ENCODE results near the gene RANBP2.

Gene RANBP2

DNA sequence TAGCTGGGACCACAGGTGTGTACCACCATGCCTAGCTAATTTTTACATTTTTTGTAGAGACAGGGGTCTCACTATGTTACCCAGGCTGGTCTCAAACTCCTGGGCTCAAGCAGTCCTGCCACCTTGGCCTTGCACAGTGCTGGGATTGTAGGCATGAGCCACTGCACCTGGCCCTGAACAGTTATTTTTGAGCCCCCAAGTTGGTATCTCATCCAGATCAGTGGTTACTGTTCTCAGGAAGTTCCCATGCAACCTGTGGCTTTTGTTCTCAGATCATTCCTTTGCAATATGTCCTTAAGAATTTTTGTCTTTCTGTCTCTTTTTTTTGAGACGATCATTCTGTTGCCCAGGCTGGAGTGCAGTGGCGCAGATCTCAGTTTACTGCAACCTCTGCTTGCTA, 59.6 kb downstream of the RANBP2 start:
- no peak for DNase-seq (ENCODE audit: low read depth)

DNA sequence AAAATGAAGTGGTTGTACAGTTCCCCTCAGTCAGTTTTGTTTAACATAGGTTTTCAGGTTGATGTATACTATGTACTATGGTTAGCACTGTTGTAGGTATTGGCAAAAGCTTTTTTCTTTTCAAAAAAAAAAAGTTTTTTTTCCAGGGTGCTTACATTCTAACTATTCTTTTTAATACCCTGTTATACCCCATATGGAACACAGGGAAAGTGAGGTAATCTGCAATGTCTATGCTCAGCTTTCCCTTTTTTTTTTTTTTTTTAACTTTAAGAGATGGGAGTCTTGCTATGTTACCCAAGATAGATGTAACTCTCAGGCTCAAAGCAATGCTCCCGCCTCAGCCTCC, 66.7 kb downstream of the RANBP2 start:
- no peak for DNase-seq (ENCODE audit: low read depth)

DNA sequence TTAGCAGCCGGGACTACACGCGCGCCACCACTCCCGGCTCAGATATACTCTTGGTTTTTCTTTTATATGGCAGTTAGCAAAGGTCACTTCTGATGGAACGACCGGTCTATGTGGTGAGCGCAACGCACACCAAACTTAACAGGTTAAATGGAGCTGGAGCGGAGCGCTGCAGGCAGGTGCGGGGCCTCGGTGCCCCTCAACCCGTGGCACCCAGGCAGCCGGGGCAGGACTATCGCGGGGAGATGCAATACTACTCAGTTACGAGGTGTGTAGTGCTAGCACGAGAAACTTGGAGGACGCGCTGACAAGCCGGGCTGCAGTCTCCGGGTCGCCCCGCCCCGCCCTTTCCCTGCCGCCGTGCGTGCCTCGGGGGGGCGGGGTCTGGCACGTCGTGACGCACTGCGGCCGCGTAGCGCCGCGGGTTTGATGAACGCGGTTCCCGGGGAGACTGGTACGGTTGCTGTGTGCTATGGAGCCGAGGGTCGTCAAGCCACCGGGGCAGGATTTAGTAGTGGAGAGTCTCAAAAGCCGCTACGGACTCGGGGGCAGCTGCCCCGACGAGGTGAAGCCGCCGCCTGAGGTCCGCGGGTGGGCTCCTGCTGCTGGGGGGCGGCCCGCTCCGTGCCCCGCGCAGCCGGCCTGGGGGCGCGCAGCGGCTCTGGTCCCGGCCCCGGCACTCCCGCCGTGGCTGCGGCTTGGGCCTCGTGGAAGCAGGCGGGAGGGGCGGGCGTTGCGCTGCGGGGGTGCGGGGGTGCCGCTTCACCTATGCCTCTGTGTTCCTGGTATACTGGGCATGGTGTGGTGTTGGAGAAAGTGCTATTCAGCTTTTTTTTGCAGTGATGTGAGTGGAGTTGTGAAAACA, 67.3 kb downstream of the RANBP2 start, which contains the start of gene CCDC138:
TSS of gene CCDC138 (plus strand) at position 418 of the 862 bp plus-strand sequence. CDS start at position 470, 52 bp downstream.
- peak; percentile 86 for DNase-seq (ENCODE audit: low read depth)

DNA sequence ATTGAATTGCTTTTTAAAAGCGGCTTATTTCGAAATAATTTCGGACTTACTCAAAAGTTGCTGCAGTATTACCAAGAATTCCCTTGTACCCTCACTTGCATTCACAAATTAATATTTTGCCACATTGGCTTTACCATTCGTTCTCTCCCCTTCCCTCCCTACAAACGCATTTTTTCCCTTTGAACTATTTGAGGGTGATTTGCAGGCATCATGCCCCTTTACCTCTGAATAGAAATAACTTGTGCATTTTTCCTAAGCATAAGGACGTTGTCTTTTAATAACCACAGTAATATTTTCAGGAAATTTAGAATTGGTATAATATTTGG, 67.9 kb downstream of the RANBP2 start:
- no peak for DNase-seq (ENCODE audit: low read depth)

DNA sequence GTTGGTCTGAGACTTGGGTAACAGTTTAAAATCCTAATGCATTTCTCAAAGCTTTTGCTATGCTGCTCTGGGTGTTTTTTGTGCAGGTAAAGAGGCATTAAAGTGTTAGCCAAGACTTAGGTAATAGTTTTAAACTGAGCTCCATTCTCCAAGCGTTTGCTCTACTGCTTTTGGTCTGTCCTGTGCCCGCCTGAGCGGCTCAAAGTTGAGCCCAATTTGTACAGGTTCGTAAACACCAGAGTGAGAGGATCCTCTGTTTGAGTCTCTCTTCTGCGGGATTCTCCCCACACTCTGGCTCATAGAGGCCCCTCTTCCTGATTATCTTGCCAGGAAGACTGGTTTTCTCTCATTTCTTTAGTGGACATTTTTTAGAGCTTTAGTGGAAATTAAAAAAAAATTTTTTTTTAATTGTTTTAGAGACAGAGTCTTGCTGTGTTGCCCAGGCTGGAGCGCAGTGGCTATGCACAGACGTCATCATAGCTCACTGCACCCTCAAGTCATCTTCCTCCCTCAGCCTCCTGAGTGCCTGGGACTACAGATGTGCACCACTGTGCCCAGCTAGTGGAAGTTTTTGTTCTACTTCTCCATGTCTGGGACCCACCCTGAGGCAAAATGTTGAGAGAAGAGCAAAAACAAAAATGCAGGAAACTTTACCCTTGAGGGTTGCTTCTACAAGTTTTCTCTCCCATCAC, 83.9 kb downstream of the RANBP2 start:
- no peak for DNase-seq (ENCODE audit: low read depth)

DNA sequence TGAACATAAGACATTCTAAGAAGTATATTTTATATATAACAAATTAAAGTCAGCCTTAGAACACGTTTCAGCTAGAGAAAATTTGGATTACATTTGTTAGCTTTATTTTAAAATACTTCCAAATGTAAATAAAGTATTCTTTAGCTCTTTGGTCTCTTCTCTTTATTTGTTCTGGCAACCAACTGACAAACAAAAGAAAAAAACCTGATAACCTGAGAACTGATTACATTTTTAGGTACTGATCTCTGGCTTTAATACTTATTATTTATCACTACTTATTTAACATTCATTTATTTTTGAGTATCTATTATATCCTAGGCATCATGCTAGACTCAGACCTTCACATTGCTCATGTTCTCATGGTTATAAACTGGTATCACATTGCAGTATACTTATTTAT, 85.8 kb downstream of the RANBP2 start:
- DNase-seq (ENCODE audit: low read depth) = no peak

DNA sequence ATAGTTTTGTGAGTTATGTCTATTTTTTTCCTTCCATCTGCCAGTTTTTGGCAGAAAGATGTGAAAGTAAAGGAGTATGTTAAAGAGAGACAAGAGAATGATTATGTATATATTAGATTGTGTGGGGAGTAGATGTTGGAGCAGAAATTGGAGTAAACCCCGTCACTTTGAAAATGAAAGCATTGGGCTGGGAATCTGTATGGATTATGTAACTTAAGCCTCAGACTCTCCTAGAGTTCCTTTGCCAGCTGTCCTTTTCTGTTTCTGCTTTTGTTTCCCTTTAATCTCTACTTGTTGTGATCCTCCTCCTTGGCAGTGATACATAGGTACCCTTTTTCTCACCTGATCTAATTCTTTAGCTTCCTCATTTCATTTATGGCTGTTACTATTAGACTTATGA, 86.5 kb downstream of the RANBP2 start:
- no peak for DNase-seq (ENCODE audit: low read depth)

DNA sequence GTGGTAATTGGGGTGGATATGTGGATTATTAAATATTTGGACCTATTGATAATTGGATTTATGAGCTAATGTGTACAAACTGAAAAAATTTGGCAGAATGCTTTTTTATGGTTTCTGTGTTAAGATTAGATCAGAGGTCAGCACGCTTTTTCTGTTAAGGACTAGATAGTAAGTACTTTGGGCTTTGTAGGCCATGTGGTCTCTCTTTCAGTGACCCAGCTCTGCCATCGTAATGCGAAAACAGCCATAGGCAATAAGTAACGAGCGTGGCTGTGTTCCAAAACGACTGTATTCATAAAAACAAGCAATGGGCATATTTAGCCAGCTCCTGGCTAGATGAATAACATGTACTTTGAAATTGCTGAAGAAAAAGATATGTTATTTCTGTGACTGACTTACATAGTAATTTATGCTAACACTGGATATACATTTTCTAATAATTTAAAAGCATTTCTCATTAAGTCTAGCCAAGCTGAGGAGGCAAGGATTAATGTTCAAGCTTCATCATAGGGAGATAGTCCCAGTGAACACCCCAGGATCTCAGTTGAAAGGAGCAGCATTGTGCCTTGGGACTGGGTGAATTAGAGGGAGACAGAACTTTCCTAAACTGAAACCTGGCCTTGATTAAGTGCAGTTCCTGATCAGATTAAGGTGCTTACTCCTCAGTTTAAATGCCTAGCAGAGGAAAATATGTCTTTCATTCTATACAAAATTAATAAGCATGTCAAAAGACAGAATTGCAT, 87.3 kb downstream of the RANBP2 start:
- no peak for DNase-seq (ENCODE audit: low read depth)

DNA sequence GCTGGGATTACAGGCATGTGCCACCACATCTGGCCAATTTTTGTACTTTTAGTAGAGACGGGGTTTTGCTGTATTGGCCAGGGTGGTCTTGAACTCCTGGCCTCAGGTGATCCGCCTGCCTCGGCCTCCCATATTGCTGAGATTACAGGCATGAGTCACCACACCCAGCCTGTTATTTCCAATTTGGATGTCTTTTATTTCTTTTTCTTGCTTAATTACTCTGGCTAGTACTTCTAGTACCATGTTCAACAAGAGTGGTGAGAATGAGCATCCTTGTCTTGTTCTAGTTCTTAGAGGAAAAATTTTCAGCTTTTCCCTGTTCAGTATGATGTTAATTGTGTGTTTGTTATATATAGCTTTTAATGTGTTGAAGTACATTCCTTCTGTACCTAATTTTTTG, 90.7 kb downstream of the RANBP2 start:
- DNase-seq (ENCODE audit: low read depth) = no peak

DNA sequence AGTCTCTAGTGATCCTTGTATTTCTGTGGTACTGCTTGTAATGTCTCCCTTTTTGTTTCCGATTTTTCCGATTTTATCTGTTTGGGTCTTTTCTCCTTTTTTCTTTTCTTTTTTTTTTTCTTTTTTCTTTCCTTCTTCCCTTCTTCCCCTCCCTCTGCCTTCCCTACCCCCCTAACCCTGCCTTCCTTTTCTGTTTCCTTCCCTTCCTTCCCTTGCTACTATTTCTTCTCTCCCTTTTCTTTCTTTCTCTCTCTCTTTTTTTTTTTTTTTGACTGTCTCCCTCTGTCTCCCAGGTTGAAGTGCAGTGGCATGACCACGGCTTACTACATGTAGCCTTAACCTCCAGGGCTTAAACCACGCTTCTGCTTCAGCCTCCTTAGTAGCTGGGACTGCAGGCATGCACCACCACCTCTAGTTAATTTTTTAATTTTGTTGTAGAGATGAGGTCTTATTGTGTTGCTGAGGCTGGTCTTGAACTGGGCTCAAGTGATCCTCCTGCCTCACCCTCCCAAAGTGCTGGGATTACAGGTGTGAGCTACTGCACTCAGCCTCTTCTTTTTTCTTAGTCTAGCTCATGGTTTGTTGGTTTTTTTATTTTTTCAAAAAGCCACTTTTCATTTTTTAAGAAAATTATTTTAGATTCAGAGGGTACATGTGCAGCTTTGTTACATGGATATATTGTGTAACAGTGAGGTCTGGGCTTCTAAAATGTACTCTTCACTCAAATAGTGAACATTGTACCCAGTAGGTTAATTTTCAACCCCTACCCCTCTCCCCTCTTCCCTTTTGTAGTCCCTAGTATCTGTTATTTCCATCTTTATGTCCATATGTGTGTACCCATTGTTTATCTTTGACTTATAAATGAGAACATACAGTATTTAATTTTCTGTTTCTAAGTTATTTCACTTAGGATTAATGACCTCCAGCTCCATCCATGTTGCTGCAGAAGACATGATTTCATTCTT, 92.0 kb downstream of the RANBP2 start:
- DNase-seq (ENCODE audit: low read depth) = no peak

DNA sequence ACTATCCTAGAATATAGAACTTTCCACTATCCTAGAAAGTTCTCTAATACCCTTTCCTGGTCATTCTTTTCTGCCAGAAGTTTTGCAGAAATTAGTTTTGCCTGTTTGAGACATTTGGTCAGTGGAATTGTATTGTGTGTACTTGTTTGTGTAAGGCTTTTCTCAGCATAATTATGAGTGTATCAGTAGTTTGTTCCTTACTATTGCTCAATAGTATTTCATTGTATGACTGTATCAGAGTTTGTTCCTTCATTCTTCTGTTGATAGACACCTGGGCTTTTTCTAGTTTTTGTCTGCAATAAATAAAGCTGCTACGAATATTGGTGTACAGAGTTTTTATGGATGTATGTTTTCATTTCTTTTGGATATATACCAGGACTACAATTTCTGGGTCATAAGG, 94.5 kb downstream of the RANBP2 start:
- DNase-seq (ENCODE audit: low read depth) = no peak

DNA sequence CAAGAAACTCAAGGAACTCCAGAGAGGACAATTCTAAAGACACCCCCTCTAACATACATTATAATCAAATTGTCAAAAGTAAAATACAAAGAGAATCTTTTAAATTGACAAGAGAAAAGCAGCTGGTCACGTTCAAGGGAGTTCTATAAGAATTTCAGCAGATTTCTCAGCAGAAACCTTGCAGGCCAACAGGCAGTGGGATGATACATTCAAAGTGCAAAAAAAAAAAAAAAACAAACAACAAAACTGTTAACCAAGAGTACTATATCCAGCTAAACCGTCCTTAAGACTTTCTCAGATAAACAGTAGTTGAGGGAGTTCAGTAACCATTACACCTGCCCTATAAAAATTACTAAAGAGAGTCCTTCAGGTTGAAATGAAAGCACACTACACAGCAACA, 101.2 kb downstream of the RANBP2 start:
- DNase-seq (ENCODE audit: low read depth) = no peak

DNA sequence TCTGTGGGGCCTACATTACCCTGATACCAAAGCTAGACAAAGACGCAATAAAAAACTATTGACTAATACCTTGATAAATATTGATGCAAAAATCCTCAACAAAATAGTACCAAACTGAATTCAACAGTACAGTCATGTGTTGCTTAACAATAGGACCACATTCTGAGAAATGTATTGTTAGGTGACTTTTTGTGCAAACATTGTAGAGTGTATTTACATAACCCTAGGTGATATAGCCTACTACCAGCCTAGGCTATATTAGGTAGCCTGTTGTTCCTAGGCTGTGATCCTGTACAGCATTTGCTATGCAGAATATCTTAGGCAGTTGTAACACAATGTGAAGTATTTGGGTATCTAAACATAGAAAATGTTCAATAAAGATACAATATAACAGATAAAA, 104.0 kb downstream of the RANBP2 start:
- no peak for DNase-seq (ENCODE audit: low read depth)

DNA sequence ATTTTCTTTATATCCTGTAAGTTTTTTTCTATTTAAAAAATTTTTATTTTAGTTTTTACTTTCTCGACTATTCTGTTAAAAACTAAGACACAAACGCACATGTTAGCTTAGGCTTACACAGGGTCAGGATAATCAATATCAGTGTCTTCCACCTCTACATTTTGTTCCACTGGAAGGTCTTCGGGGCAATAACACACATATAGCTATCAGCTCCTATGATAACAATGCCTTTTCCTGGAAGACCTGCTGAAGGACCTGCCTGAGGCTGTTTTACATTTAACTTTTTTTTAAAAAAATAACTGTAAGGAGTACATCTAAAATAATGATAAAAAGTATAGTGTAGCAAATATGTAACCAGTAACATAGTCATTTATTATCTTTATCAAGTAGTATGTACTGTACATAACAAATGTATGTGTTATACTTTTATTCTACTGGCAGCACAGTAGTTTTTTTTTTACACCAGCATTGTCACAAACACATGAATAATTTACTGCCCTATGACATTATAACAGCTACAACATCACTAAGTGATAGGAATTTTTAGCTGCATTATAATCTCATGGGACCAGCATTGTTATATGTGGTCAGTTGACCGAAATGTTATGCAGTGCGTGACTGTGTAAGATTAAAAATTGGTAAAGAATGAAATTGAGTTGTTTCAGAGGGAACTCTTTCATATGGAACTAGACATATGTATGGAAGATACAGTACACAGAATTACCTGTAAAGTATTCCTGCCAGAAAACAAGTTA, 105.2 kb downstream of the RANBP2 start:
- DNase-seq (ENCODE audit: low read depth) = no peak

DNA sequence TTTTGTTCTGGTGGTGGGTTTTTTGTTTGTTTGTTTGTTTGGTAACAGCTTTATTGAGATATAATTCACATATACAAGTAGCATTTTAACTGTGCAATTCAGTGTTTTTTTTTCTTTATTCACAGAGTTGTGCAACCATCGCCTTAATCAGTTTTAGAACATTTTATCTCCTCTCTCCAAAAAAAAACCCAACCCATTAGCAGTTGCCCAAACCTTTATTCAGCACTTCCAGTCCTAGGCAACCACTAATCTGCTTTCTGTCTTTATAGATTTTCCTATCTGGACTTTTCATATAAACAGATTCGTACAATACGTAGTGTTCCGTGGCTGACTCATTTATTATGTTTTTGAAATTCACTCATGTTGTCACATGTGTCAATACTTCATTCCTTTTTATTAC, 106.0 kb downstream of the RANBP2 start:
- no peak for DNase-seq (ENCODE audit: low read depth)

DNA sequence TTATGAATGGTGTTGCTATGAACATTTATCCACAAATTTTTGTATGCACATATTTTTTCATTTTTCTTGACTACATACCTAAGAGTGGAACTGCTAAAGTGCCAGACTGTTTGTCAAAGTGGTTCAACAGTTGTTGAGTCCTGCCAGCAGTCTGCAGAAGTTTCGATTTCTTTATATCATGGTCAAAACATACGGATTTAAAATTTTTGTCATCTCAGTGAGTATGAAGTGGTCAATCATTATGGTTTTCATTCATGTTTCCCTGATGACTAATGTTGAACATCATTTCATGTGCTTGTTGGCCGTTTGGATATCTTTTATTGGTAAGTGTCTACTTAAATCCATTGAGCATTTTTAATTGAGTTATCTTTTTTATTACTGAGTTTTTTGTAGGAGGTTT, 106.5 kb downstream of the RANBP2 start:
- no peak for DNase-seq (ENCODE audit: low read depth)

DNA sequence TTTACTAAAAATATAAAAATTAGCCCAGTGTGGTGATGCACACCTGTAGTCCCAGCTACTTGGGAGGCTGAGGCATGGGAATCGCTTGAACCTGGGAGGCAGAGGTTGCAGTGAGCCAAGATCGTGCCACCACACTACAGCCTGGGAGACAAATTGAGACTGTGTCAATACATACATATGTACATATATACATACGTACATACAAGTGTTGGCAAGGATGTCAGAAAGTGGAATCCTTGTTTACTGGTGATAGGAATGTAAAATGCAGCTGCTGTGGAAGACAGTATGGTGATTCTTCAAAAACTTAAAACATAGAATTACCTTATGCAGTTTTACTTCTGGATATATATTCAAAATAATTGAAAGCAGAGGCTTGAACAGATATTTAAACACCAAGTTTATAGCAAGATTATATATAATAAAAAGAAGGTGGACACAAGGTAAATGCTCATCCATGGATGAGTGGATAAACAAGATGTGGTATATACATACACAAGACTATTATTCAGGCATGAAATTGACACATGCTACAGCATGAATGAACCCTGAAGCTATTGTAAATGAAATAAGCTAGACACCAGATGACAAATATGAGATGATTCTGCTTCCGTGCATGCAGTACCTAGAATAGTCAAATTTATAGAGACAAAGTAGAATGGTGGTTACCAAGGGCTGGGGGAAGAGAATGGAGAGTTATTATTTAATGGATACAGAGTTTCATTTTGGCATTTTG, 110.5 kb downstream of the RANBP2 start:
- no peak for DNase-seq (ENCODE audit: low read depth)

DNA sequence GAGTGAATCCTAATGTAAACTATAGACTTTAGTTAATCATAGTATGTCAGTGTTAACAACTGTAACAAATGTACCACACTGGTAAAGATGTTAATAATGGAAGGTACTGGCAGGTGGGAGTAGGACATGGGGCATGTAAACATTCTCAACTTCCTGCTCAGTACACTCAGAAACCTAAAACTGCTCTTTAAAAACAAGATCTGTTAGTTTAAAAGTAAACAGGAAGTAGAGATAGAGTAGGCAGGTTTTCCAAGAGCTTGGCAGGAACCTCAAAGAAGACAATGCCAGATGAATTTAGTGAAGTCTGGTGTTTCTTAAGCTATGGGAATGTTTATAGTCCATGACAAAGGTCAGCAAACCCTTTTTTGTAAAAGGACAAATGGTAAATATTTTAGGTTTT, 113.9 kb downstream of the RANBP2 start:
- no peak for DNase-seq (ENCODE audit: low read depth)

DNA sequence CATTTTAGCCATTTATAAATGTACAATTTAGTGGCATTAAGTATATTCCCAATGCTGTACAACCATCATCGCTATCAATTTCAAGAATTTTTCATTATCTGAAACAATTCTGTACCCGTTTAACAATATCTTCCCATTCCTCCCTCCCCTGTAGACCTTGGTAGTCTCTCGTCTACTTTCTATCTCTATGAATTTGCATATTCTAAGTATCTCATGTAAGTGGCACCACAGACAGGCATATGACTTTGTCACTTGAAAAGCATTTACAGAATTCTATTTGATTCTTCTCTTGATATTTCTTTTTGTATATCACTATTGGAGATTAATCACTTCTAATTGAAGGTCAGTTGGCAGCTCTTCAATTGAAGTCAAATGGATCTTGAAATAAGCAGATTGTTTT, 115.3 kb downstream of the RANBP2 start:
- DNase-seq (ENCODE audit: low read depth) = no peak

DNA sequence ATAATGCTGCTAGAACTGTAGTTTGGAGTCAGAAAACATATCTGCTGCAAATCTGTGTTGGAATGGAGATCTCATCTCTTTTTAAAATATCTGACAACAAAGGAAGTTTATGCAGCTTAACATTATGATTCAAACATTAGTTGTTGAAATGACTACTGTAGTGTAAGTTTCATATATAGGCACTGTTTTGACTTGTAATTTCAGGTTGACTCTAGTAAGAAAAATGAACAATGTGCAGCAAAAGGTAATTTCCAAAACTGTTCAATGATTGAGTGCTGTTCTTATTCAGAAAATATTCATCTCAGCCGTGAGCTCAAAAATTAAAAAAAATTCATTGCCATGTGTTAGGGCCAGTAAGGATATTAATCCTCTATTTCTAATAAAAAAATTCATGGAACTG, 115.8 kb downstream of the RANBP2 start:
- no peak for DNase-seq (ENCODE audit: low read depth)

Measured in activated T-helper 9 cell treated with anti-CD3 and anti-CD28 coated beads, Interleukin-2, amount 50 U/mL, for 16 hours (primary cell).